Activated CD8-positive, alpha-beta T cell treated with anti-CD3 and anti-CD28 coated beads for 36 hours (primary cell): ENCODE measurements around the gene CENATAC. TPM values are rescaled to one million over a fixed set of nuclear protein-coding genes. Genes with fewer than 3 reads are reported as not detected.
"Not testable (repeated sequence)": the region's sequence is repeated elsewhere in the genome, so short reads cannot be mapped to it uniquely, and the experiment has no call there.

ENCODE experiments used
- ATAC-seq: fragments of 200-7000 bp; cut with Tn5 transposase; one replicate; pipeline ENCODE4 v1.10.0; 2021; ENCODE audit warnings: mild to moderate bottlenecking, moderate library complexity
- CTCF ChIA-PET: fragments of 350-600 bp; sonication (Branson Sonifier 250); formaldehyde crosslinking; loops from one replicate; lab custom pipeline; 2021; ENCODE audit warnings: antibody characterized with exemption; lab: Charles Lee
- POLR2A ChIA-PET: fragments of 350-600 bp; sonication (Branson Sonifier 250); formaldehyde crosslinking; loops from one replicate; lab custom pipeline; 2021; ENCODE audit warnings: antibody characterized with exemption; lab: Charles Lee
- DNase-seq: peaks from one replicate; pipeline ENCODE4 v3.0.0-alpha.2; 2020
- H3K27ac Mint-ChIP-seq: one replicate; pipeline ENCODE4 v1.8.0; 2021; ENCODE audit warnings: mild to moderate bottlenecking, mixed read lengths
- H3K27me3 Mint-ChIP-seq: one replicate; pipeline ENCODE4 v1.8.0; 2021; ENCODE audit warnings: mixed read lengths
- H3K36me3 Mint-ChIP-seq: one replicate; pipeline ENCODE4 v1.8.0; 2021; ENCODE audit warnings: low read depth, mixed read lengths
- H3K4me1 Mint-ChIP-seq: one replicate; pipeline ENCODE4 v1.8.0; 2021; ENCODE audit warnings: low read depth, mixed read lengths
- H3K4me3 Mint-ChIP-seq: one replicate; pipeline ENCODE4 v1.8.0; 2021; ENCODE audit warnings: mild to moderate bottlenecking, moderate library complexity, mixed read lengths
- H3K9me3 Mint-ChIP-seq: one replicate; pipeline ENCODE4 v1.8.0; 2021; ENCODE audit warnings: mixed read lengths
- intact Hi-C: fragments of 100-400 bp; cut with micrococcal nuclease; formaldehyde crosslinking; loops from one replicate; pipeline ENCODE4 v1.10.0; 2022
- total RNA-seq, 2 experiments: library from RNA; stranded (reverse); gene quantifications; one replicate each; pipeline ENCODE4 v1.2.3, GENCODE V29; 2021
- TF ChIP-seq, protein P1 (sequence below): fragments of 200-600 bp; IDR thresholded peaks from one replicate; pipeline ENCODE4 v1.8.0; 2022; ENCODE audit warnings: antibody characterized with exemption, mild to moderate bottlenecking

The CENATAC gene
- total RNA-seq, 2 experiments from 2014 or later: 22.0 to 24.1 TPM

DNA sequence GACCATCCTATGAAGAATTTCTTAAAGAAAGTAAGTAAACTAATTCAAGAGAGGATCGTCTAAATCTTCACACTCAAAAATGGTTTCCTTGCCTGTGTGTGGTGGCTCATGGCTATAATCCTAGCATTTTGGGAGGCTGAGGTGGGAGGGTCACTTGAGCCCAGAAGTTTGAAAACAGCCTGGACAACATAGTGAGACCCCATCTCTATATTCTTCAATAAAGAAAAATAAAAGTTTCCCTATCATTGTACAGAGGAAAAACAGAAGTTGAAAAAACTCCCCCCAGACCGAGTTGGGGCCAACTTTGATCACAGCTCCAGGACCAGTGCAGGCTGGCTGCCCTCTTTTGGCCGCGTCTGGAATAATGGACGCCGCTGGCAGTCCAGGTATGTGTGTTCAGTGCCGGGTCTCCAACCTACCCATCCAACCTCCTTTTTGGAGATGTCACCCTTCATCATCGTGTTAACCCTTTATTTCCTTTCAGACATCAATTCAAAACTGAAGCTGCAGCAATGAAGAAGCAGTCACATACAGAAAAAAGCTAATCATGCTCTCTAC is 17.2 kb downstream of the CENATAC start:
- no peak for DNase-seq
- H3K4me3 Mint-ChIP-seq: peak overlapping the region; percentile 10
- POLR2A ChIA-PET: interaction anchor here (0.8 to 8.6 kb wide), 13 partner anchors 9 to 102 kb away, joined by 3 to 106 read pairs (median 5); partner anchors contain the start of genes C2CD2L, CENATAC, HYOU1 and SLC37A4
- no peaks in the 10 kb centered on the region for H3K27me3 Mint-ChIP-seq
- H3K9me3 Mint-ChIP-seq: peaks cover 1% of the 10 kb centered on the region
- TF ChIP-seq, protein P1, sequence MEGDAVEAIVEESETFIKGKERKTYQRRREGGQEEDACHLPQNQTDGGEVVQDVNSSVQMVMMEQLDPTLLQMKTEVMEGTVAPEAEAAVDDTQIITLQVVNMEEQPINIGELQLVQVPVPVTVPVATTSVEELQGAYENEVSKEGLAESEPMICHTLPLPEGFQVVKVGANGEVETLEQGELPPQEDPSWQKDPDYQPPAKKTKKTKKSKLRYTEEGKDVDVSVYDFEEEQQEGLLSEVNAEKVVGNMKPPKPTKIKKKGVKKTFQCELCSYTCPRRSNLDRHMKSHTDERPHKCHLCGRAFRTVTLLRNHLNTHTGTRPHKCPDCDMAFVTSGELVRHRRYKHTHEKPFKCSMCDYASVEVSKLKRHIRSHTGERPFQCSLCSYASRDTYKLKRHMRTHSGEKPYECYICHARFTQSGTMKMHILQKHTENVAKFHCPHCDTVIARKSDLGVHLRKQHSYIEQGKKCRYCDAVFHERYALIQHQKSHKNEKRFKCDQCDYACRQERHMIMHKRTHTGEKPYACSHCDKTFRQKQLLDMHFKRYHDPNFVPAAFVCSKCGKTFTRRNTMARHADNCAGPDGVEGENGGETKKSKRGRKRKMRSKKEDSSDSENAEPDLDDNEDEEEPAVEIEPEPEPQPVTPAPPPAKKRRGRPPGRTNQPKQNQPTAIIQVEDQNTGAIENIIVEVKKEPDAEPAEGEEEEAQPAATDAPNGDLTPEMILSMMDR: no peak
- H3K27ac Mint-ChIP-seq: peak overlapping the region; percentile 99
- intact Hi-C loops: no loop called here
- no peak for ATAC-seq
- H3K4me1 Mint-ChIP-seq: peaks cover 37% of the 10 kb centered on the region
- CTCF ChIA-PET: interaction anchor here (1.4 to 5.0 kb wide), 3 partner anchors 12 to 85 kb away, joined by 5 to 20 read pairs (median 5); partner anchors contain the start of gene SLC37A4
- peaks cover 65% of the 10 kb centered on the region for H3K36me3 Mint-ChIP-seq

DNA sequence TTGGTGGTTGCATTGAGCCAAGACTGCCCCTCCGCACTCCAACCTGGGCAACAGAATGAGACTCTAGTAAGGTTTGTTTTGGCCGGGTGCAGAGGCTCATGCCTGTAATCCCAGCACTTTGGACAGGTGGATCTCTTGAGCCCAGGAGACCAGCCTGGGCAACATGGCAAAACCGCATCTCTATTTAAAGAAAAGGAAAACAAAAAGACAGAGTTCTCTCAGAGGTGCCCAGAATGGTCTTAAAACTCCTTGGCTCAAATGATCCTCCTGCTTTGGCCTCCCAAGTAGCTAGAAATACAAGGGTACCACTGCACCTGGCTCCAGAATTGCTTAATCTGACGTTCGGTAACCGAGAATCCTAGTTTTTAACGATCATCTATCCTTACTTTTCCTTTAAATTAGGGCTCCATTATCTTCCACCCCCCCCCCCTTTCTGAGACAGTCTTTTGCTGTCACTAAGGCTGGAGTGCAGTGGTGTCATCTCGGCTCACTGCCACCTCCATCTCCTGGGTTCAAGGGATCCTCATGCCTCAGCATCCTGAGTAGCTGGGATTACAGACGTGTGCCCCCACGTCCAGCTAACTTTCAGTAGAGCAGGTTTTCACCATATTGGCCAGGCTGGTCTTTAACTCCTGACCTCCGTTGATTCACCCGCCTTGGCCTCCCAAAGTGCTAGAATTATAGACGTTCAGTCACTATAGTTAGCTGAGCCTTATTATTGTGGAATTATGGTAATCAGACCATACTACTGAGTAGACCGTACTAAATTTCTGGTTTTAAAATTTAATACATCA is 18.5 kb downstream of the CENATAC start:
- ATAC-seq (no peak), DNase-seq (no peak)
- H3K4me3 Mint-ChIP-seq: peak overlapping the region; percentile 99
- TF ChIP-seq, protein P1: no peak
- ChIA-PET CTCF (interaction anchor here (1.3 to 5.0 kb wide), 4 partner anchors 14 to 86 kb away, joined by 3 to 20 read pairs (median 5); partner anchors contain the start of gene SLC37A4), POLR2A (interaction anchor here (0.7 to 8.6 kb wide), 14 partner anchors 12 to 573 kb away, joined by 3 to 106 read pairs (median 6); partner anchors contain the start of genes C2CD2L, CENATAC, HYOU1 and SLC37A4)
- peaks cover 46% of the 10 kb centered on the region for H3K4me1 Mint-ChIP-seq
- peak overlapping the region; percentile 99 for H3K27ac Mint-ChIP-seq
- H3K36me3 Mint-ChIP-seq: peaks cover 74% of the 10 kb centered on the region
- peaks cover 1% of the 10 kb centered on the region for H3K9me3 Mint-ChIP-seq
- intact Hi-C loops: no loop called here
- H3K27me3 Mint-ChIP-seq: no peaks in the 10 kb centered on the region

DNA sequence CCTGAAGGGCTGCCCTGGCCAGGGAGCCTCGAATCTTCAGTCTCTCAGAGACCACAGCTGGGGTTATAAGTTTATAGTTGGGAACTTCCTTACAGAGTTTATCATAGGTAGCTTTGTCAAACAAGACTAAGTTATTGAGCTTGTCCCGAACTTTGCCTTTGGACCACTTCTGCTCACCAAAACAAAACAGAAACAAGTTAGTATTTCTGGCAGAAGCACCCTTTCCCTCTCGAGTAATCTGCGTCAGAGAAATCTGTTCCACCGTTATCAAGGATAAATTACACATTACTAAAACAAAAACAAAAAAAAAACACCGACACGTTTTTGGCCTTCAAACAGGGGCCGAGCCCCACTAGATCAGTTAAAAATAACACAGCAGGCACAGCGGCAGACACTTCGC is 19.4 kb downstream of the CENATAC start:
- H3K9me3 Mint-ChIP-seq, DNase-seq, ATAC-seq, intact Hi-C loops, H3K27me3 Mint-ChIP-seq: not testable (repeated sequence)
- Mint-ChIP-seq H3K4me3 (peak overlapping the region; percentile 99), H3K36me3 (peaks cover 79% of the 10 kb centered on the region), H3K27ac (peak overlapping the region; percentile 99), H3K4me1 (peaks cover 51% of the 10 kb centered on the region)
- POLR2A ChIA-PET: interaction anchor here (1.0 to 8.6 kb wide), 9 partner anchors 11 to 102 kb away, joined by 3 to 106 read pairs (median 12); partner anchors contain the start of genes CENATAC, HMBS, HYOU1 and SLC37A4
- CTCF ChIA-PET: interaction anchor here (5.0 kb wide), 1 partner anchor 13 kb away, joined by 20 read pairs; the partner anchor contains the start of gene SLC37A4

DNA sequence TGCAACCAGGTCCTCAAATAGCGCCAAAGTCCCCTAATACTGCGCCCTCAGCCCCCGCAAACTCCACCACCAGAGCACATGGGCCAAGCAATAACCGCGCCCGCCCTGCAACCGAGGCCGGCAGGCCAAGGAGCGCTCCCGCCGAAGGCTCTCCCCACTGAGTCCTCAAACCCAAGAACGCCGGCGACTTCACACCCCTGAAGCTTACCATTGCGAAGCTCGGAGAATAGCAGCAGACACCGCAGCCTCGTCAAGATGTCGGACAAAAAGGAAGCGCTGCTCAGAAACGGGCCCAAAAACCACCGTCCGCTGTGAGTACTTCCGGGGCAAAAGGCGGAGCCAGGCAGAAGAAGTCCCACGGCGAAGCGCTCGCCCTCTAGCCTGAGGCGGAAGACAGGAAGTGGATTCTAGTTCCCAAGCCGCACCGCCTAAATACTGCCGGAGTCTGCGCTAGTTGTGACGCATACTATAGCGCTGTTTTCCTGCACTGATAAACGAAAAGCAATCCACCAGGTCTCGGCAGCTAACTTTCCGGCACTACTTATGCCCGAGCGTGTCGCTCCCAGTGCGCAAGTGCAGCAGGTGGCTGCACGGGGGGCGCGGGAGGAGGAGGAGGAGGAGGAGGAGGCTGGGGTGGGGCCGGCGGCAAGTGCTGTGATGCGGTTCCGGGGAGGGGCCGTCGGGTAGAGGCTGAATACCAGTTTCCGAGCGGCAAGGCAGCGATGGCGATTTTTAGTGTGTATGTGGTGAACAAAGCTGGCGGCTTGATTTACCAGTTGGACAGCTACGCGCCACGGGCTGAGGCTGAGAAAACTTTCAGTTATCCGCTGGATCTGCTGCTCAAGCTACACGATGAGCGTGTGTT is 20.4 kb downstream of the CENATAC start, which contains the start of the genes RPS25 and TRAPPC4:
Gene RPS25, minus strand, starts transcription at position 270 of the 865 bp plus-strand sequence. Its CDS starts 59 bp downstream, at position 211.
Gene TRAPPC4, plus strand, starts transcription at position 693 of the 865 bp plus-strand sequence. Its CDS starts 30 bp downstream, at position 723.
- intact Hi-C loops: no loop called here
- TF ChIP-seq, protein P1: no peak

More for the DNA sequence above, 20.4 kb downstream of the CENATAC start, which contains the start of the genes RPS25 and TRAPPC4:
- peak; percentile 97 for DNase-seq
- Mint-ChIP-seq H3K9me3 (peaks cover 1% of the 10 kb centered on the region), H3K4me1 (peaks cover 53% of the 10 kb centered on the region), H3K4me3 (peak within 1 kb of the TSS; percentile 99), H3K36me3 (peaks cover 76% of the 10 kb centered on the region), H3K27ac (peak within 1 kb of the TSS; percentile 99), H3K27me3 (no peaks in the 10 kb centered on the region)
- ChIA-PET POLR2A (interaction anchor here (0.6 to 8.6 kb wide), 23 partner anchors 8 to 396 kb away, joined by 3 to 106 read pairs (median 4); partner anchors contain the start of genes BCL9L, C2CD2L, CENATAC and DPAGT1), CTCF (interaction anchor here (1.2 to 5.0 kb wide), 5 partner anchors 12 to 328 kb away, joined by 3 to 20 read pairs (median 5); partner anchors contain the start of gene SLC37A4)
- peak; percentile 91 for ATAC-seq
